Parathyroid adenoma (tissue), 2 donors: ENCODE data around the gene TUFT1.

Experiments
- H2AFZ ChIP-seq: fragments of 300-600 bp; sonication (generic); one replicate; pipeline ENCODE4 v1.7.0; 2017; ENCODE audit warnings: antibody characterized with exemption, mild to moderate bottlenecking
- H3K27ac ChIP-seq: fragments of 300-600 bp; sonication (generic); one replicate; pipeline ENCODE4 v1.7.0; 2017
- H3K27me3 ChIP-seq: fragments of 300-600 bp; sonication (generic); one replicate; pipeline ENCODE4 v1.7.0; 2017; ENCODE audit warnings: low read length; ENCODE audit not compliant: control insufficient read depth, insufficient read depth
- H3K36me3 ChIP-seq: fragments of 300-600 bp; sonication (generic); one replicate; pipeline ENCODE4 v1.7.0; 2017; ENCODE audit warnings: low read length; ENCODE audit not compliant: control insufficient read depth, insufficient read depth
- H3K4me1 ChIP-seq: fragments of 300-600 bp; sonication (generic); one replicate; pipeline ENCODE4 v1.7.0; 2017; ENCODE audit warnings: control low read depth
- H3K4me2 ChIP-seq: fragments of 300-600 bp; sonication (generic); one replicate; pipeline ENCODE4 v1.7.0; 2017; ENCODE audit warnings: low read length
- H3K4me3 ChIP-seq: fragments of 300-600 bp; sonication (generic); one replicate; pipeline ENCODE4 v1.7.0; 2017; ENCODE audit warnings: low read depth, low read length
- H3K79me2 ChIP-seq: fragments of 300-600 bp; sonication (generic); one replicate; pipeline ENCODE4 v1.7.0; 2017; ENCODE audit warnings: control low read depth
- H3K9ac ChIP-seq: fragments of 300-600 bp; sonication (generic); one replicate; pipeline ENCODE4 v1.7.0; 2017; ENCODE audit warnings: mild to moderate bottlenecking
- H3K9me3 ChIP-seq: fragments of 300-600 bp; sonication (generic); one replicate; pipeline ENCODE4 v1.7.0; 2017; ENCODE audit warnings: low read length; ENCODE audit not compliant: control insufficient read depth
- CTCF ChIP-seq: fragments of 300-600 bp; sonication (generic); IDR thresholded peaks from one replicate; pipeline ENCODE4 v1.7.0; 2017; ENCODE audit warnings: antibody characterized with exemption, mild to moderate bottlenecking
- donor health status: primary hyperparathyroidism.

The TUFT1 gene

GRCh38 chr1:151513626-151514121, 26.4 kb upstream of the TUFT1 start:
- H3K9ac ChIP-seq = no peak overlapping the region
- no peaks in the 10 kb centered on the region for H3K9me3 ChIP-seq
- peak overlapping the region; percentile 60 for H2AFZ ChIP-seq
- H3K4me2 ChIP-seq = peak overlapping the region; percentile 68
- peak overlapping the region; percentile 99 for H3K27ac ChIP-seq
- peaks cover 17% of the 10 kb centered on the region for H3K79me2 ChIP-seq
- peak overlapping the region; percentile 96 for H3K4me3 ChIP-seq
- no peaks in the 10 kb centered on the region for H3K36me3 ChIP-seq
- no peaks in the 10 kb centered on the region for H3K27me3 ChIP-seq
- H3K4me1 ChIP-seq = peaks cover 21% of the 10 kb centered on the region
- no peak for TF ChIP-seq CTCF

GRCh38 chr1:151514366-151514765, 25.7 kb upstream of the TUFT1 start:
- Histone ChIP-seq H3K4me2 (peak overlapping the region; percentile 68), H3K9ac (no peak overlapping the region), H3K9me3 (no peaks in the 10 kb centered on the region), H3K4me3 (peak overlapping the region; percentile 96), H3K79me2 (peaks cover 22% of the 10 kb centered on the region), H3K36me3 (no peaks in the 10 kb centered on the region), H3K4me1 (peaks cover 21% of the 10 kb centered on the region), H3K27ac (peak overlapping the region; percentile 99), H3K27me3 (no peaks in the 10 kb centered on the region), H2AFZ (no peak overlapping the region)
- no peak for TF ChIP-seq CTCF

- TF ChIP-seq CTCF = no peak
- Histone ChIP-seq H3K9ac (no peak overlapping the region), H2AFZ (no peak overlapping the region), H3K9me3 (no peaks in the 10 kb centered on the region), H3K36me3 (no peaks in the 10 kb centered on the region), H3K27me3 (no peaks in the 10 kb centered on the region), H3K27ac (peak overlapping the region; percentile 99), H3K4me2 (no peak overlapping the region), H3K4me1 (peaks cover 21% of the 10 kb centered on the region), H3K4me3 (no peak overlapping the region), H3K79me2 (peaks cover 23% of the 10 kb centered on the region)
Observed at GRCh38 chr1:151515265-151515664, 24.8 kb upstream of the TUFT1 start.

- Histone ChIP-seq H3K9me3 (no peaks in the 10 kb centered on the region), H3K4me1 (peaks cover 23% of the 10 kb centered on the region), H3K4me3 (no peak overlapping the region), H3K4me2 (peak overlapping the region; percentile 23), H3K79me2 (peaks cover 23% of the 10 kb centered on the region), H3K36me3 (no peaks in the 10 kb centered on the region), H3K27ac (peak overlapping the region; percentile 66), H3K9ac (no peak overlapping the region), H2AFZ (no peak overlapping the region), H3K27me3 (no peaks in the 10 kb centered on the region)
- no peak for TF ChIP-seq CTCF
Observed at GRCh38 chr1:151516031-151516511, 24.0 kb upstream of the TUFT1 start.

GRCh38 chr1:151518431-151518830, 21.7 kb upstream of the TUFT1 start:
- TF ChIP-seq CTCF = no peak
- no peak overlapping the region for H3K27ac ChIP-seq
- H3K27me3 ChIP-seq = no peaks in the 10 kb centered on the region
- H3K9me3 ChIP-seq = no peaks in the 10 kb centered on the region
- H2AFZ ChIP-seq = no peak overlapping the region
- H3K9ac ChIP-seq = no peak overlapping the region
- no peak overlapping the region for H3K4me2 ChIP-seq
- peaks cover 25% of the 10 kb centered on the region for H3K79me2 ChIP-seq
- H3K36me3 ChIP-seq = no peaks in the 10 kb centered on the region
- no peak overlapping the region for H3K4me3 ChIP-seq
- H3K4me1 ChIP-seq = peaks cover 16% of the 10 kb centered on the region
